ENCODE measurements around the gene KIF6.

- TF ChIP-seq CTCF (IDR thresholded peaks at IDR 0.05) (peak in 1 of 3 experiments; percentile 0), POLR2A (IDR thresholded peaks at IDR 0.05; ENCODE audit: low read depth) (no peak), EP300 (IDR thresholded peaks at IDR 0.05) (no peak)
Observed at GRCh38 chr6:39303425-39304153, 421.6 kb downstream of the KIF6 start.

Measured in esophagus muscularis mucosa (tissue), 4 donors.